DND-41 (cell line): ENCODE results near the gene SREBF2.

Experiments used
- ATAC-seq: fragments of 200-7000 bp; cut with Tn5 transposase; 3 replicates; pipeline ENCODE4 v1.9.1; 2021; ENCODE audit warnings: low read depth; ENCODE audit not compliant: insufficient read depth
- DNase-seq: peaks from one replicate; pipeline ENCODE4 v3.0.0-alpha.2; 2020
- H2AFZ ChIP-seq: 2 replicates; pipeline ENCODE4 v1.6.0; 2012; ENCODE audit warnings: low read depth, low read length
- H3K27ac ChIP-seq: 2 replicates; pipeline ENCODE4 v1.5.1; 2012; ENCODE audit warnings: low read length, inconsistent platforms
- H3K27me3 ChIP-seq: fragments of 200-600 bp; sonication (generic); 2 replicates; pipeline ENCODE4 v1.6.0; 2012; ENCODE audit warnings: low read length, mild to moderate bottlenecking, inconsistent platforms; ENCODE audit not compliant: insufficient read depth, poor library complexity
- H3K36me3 ChIP-seq: 2 replicates; pipeline ENCODE4 v1.5.1; 2012; ENCODE audit warnings: low read length, inconsistent platforms; ENCODE audit not compliant: insufficient read depth
- H3K4me1 ChIP-seq: 2 replicates; pipeline ENCODE4 v1.5.1; 2012; ENCODE audit warnings: mild to moderate bottlenecking, low read length; ENCODE audit not compliant: insufficient read depth
- H3K4me2 ChIP-seq: 2 replicates; pipeline ENCODE4 v1.6.0; 2012; ENCODE audit warnings: mild to moderate bottlenecking, moderate library complexity, low read length, inconsistent platforms; ENCODE audit not compliant: insufficient read depth
- H3K4me3 ChIP-seq, 2 experiments: fragments of 200-600 bp in 1 of 2; shearing (Covaris generic) in 1 of 2; 2 replicates each; pipeline ENCODE4 v1.5.1; 2012 to 2016; ENCODE audit warnings: inconsistent platforms in 2 of 2, low read length in 2 of 2, mild to moderate bottlenecking in 2 of 2, low read depth in 1 of 2, moderate library complexity in 1 of 2
- H3K79me2 ChIP-seq: 2 replicates; pipeline ENCODE4 v1.6.0; 2012; ENCODE audit warnings: low read length, inconsistent platforms; ENCODE audit not compliant: insufficient read depth
- H3K9ac ChIP-seq: 2 replicates; pipeline ENCODE4 v1.6.0; 2012; ENCODE audit warnings: low read depth, mild to moderate bottlenecking, inconsistent platforms, low read length, moderate library complexity
- H3K9me3 ChIP-seq: 2 replicates; pipeline ENCODE4 v1.5.1; 2012; ENCODE audit warnings: low read length, moderate library complexity, mild to moderate bottlenecking, inconsistent platforms; ENCODE audit not compliant: insufficient read depth, severe bottlenecking
- H4K20me1 ChIP-seq: 2 replicates; pipeline ENCODE4 v1.6.0; 2012; ENCODE audit warnings: low read length; ENCODE audit not compliant: insufficient read depth
- CTCF ChIP-seq: IDR thresholded peaks from 2 replicates; pipeline ENCODE4 v1.5.1; 2012; ENCODE audit warnings: borderline replicate concordance, low read length, moderate library complexity, mild to moderate bottlenecking; ENCODE audit not compliant: poor library complexity, severe bottlenecking; ENCODE audit errors: extremely low read depth
- EZH2 ChIP-seq: IDR thresholded peaks from 3 replicates; pipeline ENCODE4 v1.6.1; 2012; ENCODE audit warnings: borderline replicate concordance, low read depth, mild to moderate bottlenecking, moderate library complexity, low read length, inconsistent platforms; ENCODE audit not compliant: severe bottlenecking

SREBF2 gene

GRCh38 chr22:41841085-41841712 lies 8.3 kb downstream of the SREBF2 start:
- no peak overlapping the region for H3K27ac ChIP-seq
- H3K4me2 ChIP-seq: peak overlapping the region; percentile 35; the same call in 1 of the 2 replicates
- H3K4me1 ChIP-seq: peaks cover 70% of the 10 kb centered on the region
- no peak overlapping the region for H3K9ac ChIP-seq
- no peaks in the 10 kb centered on the region for H3K9me3 ChIP-seq
- DNase-seq (no peak), ATAC-seq (no peak)
- H2AFZ ChIP-seq: no peak overlapping the region
- H3K36me3 ChIP-seq: peaks cover 85% of the 10 kb centered on the region
- no peaks in the 10 kb centered on the region for H3K27me3 ChIP-seq
- TF ChIP-seq CTCF (no peak), EZH2 (no peak)
- peaks cover 87% of the 10 kb centered on the region for H4K20me1 ChIP-seq
- H3K4me3 ChIP-seq: no peak overlapping the region
- peaks cover 97% of the 10 kb centered on the region for H3K79me2 ChIP-seq

GRCh38 chr22:41842996-41843970 lies 10.4 kb downstream of the SREBF2 start:
- Histone ChIP-seq H3K9ac (no peak overlapping the region), H3K27me3 (no peaks in the 10 kb centered on the region), H3K9me3 (no peaks in the 10 kb centered on the region), H3K79me2 (peaks cover 99% of the 10 kb centered on the region), H3K4me3 (no peak overlapping the region), H4K20me1 (peaks cover 91% of the 10 kb centered on the region), H2AFZ (no peak overlapping the region), H3K27ac (peak overlapping the region; percentile 35), H3K36me3 (peaks cover 81% of the 10 kb centered on the region), H3K4me1 (peaks cover 57% of the 10 kb centered on the region), H3K4me2 (no peak overlapping the region; the same call in 1 of the 2 replicates)
- no peak for ATAC-seq
- no peak for DNase-seq
- TF ChIP-seq EZH2 (no peak), CTCF (no peak)

- no peak for DNase-seq
- Histone ChIP-seq H3K27ac (peak overlapping the region; percentile 44; the same call in 1 of the 2 replicates), H4K20me1 (peaks cover 90% of the 10 kb centered on the region), H3K4me3 (no peak overlapping the region), H3K4me2 (peak overlapping the region; percentile 3; the same call in 1 of the 2 replicates), H3K4me1 (peaks cover 55% of the 10 kb centered on the region), H3K9me3 (no peaks in the 10 kb centered on the region), H3K9ac (no peak overlapping the region), H3K79me2 (peaks cover 99% of the 10 kb centered on the region), H3K27me3 (no peaks in the 10 kb centered on the region), H3K36me3 (peaks cover 78% of the 10 kb centered on the region), H2AFZ (no peak overlapping the region)
- ATAC-seq: no peak
- no peak for TF ChIP-seq CTCF
- TF ChIP-seq EZH2: no peak
Observed at GRCh38 chr22:41844036-41844435, 11.1 kb downstream of the SREBF2 start.
